Body of pancreas (tissue), 4 donors: ENCODE results near the gene CSRNP2. TPM values are rescaled to one million over a fixed set of nuclear protein-coding genes. Genes with fewer than 3 reads are reported as not detected.

Experiments used
- ATAC-seq: fragments of 150-250 bp; one replicate; pipeline ENCODE4 v1.9.1; 2016
- DNase-seq, 4 donors: peaks; one replicate each; pipeline ENCODE4 v3.0.0-alpha.2; 2019
- H3K27ac ChIP-seq, 4 donors: fragments of 200-600 bp; sonication (generic); 1 replicate in 3 of 4; 2 replicates in 1 of 4; pipeline versions ENCODE4 v1.5.1 to v1.6.1; 2016 to 2019; ENCODE audit warnings: mild to moderate bottlenecking in 1 of 4, mixed read lengths in 1 of 4, moderate library complexity in 1 of 4
- H3K27me3 ChIP-seq, 2 donors: fragments of 200-600 bp; sonication (generic); one replicate each; pipeline ENCODE4 v1.6.0; 2016; ENCODE audit warnings: mild to moderate bottlenecking in 1 of 2
- H3K36me3 ChIP-seq, 2 donors: fragments of 200-600 bp; sonication (generic); replicated peaks in 1 of 2; 2 replicates each; pipeline ENCODE4 v1.5.1; 2016; ENCODE audit warnings: low read depth in 2 of 2; ENCODE audit not compliant: insufficient read depth in 1 of 2
- H3K4me1 ChIP-seq: fragments of 200-600 bp; sonication (generic); one replicate; pipeline ENCODE4 v1.6.0; 2016
- H3K4me3 ChIP-seq, 2 donors: fragments of 200-600 bp; sonication (generic); 1 replicate in 1 of 2; 2 replicates in 1 of 2; pipeline ENCODE4 v1.5.1; 2016 to 2019
- H3K9me3 ChIP-seq, 3 donors: fragments of 200-600 bp; sonication (generic); 1 replicate in 2 of 3; 2 replicates in 1 of 3; pipeline ENCODE4 v1.5.1; 2016
- POLR2A ChIP-seq, 3 donors: fragments of 450-650 bp; IDR thresholded peaks; one replicate each; pipeline ENCODE4 v1.6.1; 2016; ENCODE audit warnings: antibody characterized with exemption in 3 of 3, mild to moderate bottlenecking in 2 of 3
- WGBS, 2 donors: methylation state at CpG; one replicate each; pipeline ENCODE4 v1.1.5; 2017; 5-methylcytosine and 5-hydroxymethylcytosine counted together
- intact Hi-C: fragments of 100-400 bp; cut with DNase I; formaldehyde crosslinking; loops from one replicate; pipeline ENCODE4 v1.15.1; 2023
- small RNA-seq: library from RNA; depleted of rRNA; stranded (forward); fragments of <200 nt; gene quantifications from one replicate; pipeline ENCODE3, GENCODE V24; 2016
- total RNA-seq, 2 donors: library from RNA; depleted of rRNA; stranded (reverse); fragments of >200 nt; gene quantifications; one replicate each; pipeline ENCODE4 v1.1.0, GENCODE V29; 2016
- TF ChIP-seq, protein P1 (sequence below), 7 experiments: fragments of 450-650 bp in 4 of 7; fragments of 200-600 bp in 3 of 7; sonication (generic) in 3 of 7; IDR thresholded peaks; one replicate each; pipeline ENCODE4 v1.5.1; 2016 to 2019; ENCODE audit warnings: antibody characterized with exemption in 7 of 7

Gene CSRNP2
- total RNA-seq, 2 donors from 2014 or later: 20.8 to 25.4 TPM

DNA sequence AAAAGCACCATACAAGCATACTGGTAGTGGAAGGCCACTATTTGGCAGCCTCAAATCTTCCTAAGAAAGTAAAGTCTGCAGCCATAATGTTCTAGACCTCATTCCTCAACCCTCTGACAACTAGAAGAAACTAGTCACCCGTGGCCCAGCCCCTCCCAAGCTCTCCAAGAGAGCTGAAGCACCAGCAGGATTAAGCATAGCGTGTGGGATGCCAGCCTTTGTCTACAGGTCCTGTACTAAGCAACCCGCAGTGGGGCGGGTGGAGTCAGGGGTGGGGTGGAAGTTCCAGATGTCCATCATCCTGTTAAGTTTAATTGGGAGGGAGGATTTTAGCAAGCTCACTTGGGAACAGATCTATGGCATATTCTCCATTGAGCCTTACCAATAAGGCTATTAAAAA, 71.4 kb downstream of the CSRNP2 start:
- ATAC-seq: no peak
- TF ChIP-seq, protein P1, sequence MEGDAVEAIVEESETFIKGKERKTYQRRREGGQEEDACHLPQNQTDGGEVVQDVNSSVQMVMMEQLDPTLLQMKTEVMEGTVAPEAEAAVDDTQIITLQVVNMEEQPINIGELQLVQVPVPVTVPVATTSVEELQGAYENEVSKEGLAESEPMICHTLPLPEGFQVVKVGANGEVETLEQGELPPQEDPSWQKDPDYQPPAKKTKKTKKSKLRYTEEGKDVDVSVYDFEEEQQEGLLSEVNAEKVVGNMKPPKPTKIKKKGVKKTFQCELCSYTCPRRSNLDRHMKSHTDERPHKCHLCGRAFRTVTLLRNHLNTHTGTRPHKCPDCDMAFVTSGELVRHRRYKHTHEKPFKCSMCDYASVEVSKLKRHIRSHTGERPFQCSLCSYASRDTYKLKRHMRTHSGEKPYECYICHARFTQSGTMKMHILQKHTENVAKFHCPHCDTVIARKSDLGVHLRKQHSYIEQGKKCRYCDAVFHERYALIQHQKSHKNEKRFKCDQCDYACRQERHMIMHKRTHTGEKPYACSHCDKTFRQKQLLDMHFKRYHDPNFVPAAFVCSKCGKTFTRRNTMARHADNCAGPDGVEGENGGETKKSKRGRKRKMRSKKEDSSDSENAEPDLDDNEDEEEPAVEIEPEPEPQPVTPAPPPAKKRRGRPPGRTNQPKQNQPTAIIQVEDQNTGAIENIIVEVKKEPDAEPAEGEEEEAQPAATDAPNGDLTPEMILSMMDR (IDR thresholded peaks at IDR 0.05): no peak
- no peak for TF ChIP-seq POLR2A (IDR thresholded peaks at IDR 0.05)
- DNase-seq: no peak
- Histone ChIP-seq H3K4me1 (peaks cover 25% of the 10 kb centered on the region), H3K36me3 (no peaks in the 10 kb centered on the region), H3K27me3 (no peaks in the 10 kb centered on the region), H3K27ac (no peak overlapping the region), H3K4me3 (no peak overlapping the region), H3K9me3 (no peaks in the 10 kb centered on the region)
- intact Hi-C loops: no loop called here
- WGBS, 2 donors: 76 to 86% methylated on average over 4 of the region's 4 CpGs

Small RNA genes within 50 kb of the gene (small RNA-seq; reads per million reads assigned to genes)
- not detected for gene RNU6-1273P
- gene RNU6-87P: not detected

Other genes with a start within 250 kb of the CSRNP2 start
- not detected for gene TMPRSS12, start 240.7 kb downstream of the CSRNP2 start, total RNA-seq
- not detected for gene HIGD1C, start 131.1 kb downstream of the CSRNP2 start, total RNA-seq
- 10 to 100 TPM; 53.2 to 55.0 TPM for gene SLC11A2, start 57.2 kb downstream of the CSRNP2 start, total RNA-seq
- 10 to 100 TPM; 57.4 to 71.6 TPM for gene LETMD1, start 35.3 kb downstream of the CSRNP2 start, total RNA-seq
- 1 to 10 TPM; 7.9 to 9.9 TPM for gene TFCP2, start 89.5 kb upstream of the CSRNP2 start, total RNA-seq
- 1 to 10 TPM; 6.2 to 9.6 TPM for gene POU6F1, start 134.5 kb upstream of the CSRNP2 start, total RNA-seq
- gene DAZAP2, start 155.2 kb upstream of the CSRNP2 start, total RNA-seq: 10 to 100 TPM; 77.1 to 87.7 TPM
- 1 to 10 TPM; 7.0 to 8.6 TPM for gene SMAGP, start 186.8 kb upstream of the CSRNP2 start, total RNA-seq
- gene BIN2, start 240.6 kb upstream of the CSRNP2 start, total RNA-seq: 1 to 10 TPM; 1.0 to 1.3 TPM